Upper lobe of left lung (tissue), 4 donors: ENCODE measurements around the gene C10orf67.

Source experiments
- EP300 ChIP-seq, 4 donors: sonication (generic); formaldehyde crosslinking; IDR thresholded peaks; one replicate each; pipeline ENCODE4 v1.5.1; 2017; ENCODE audit warnings: antibody characterized with exemption in 4 of 4, control low read depth in 2 of 4
- POLR2A ChIP-seq, 4 donors: fragments of 450-650 bp; IDR thresholded peaks; one replicate each; pipeline ENCODE4 v1.5.1; 2016 to 2017; ENCODE audit warnings: antibody characterized with exemption in 4 of 4, mild to moderate bottlenecking in 2 of 4
- TF ChIP-seq, protein P1 (sequence below), 6 experiments: fragments of 450-650 bp in 4 of 6; fragments of 200-600 bp in 2 of 6; sonication (generic) in 2 of 6; IDR thresholded peaks; one replicate each; pipeline ENCODE4 v1.5.1; 2016 to 2019; ENCODE audit warnings: antibody characterized with exemption in 6 of 6

DNA sequence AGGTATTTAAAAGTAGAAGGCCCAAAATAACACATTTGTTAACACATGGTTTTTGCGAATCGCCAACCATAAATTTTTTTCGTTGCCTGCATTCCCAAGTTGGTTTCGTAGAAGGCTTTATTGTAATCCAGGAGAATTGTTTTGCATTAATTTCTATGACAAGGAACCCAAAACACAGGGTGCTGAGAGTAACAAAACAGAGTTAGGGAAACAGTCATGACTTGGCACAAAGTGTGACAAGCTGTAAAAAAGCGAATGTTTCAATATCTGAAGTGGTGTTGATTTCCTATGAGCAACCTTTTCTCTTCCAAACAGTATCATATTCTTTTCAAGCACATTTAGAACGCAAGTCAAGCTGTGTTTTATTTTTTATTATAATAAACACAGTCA lies 63.6 kb downstream of the C10orf67 start:
- TF ChIP-seq, protein P1, sequence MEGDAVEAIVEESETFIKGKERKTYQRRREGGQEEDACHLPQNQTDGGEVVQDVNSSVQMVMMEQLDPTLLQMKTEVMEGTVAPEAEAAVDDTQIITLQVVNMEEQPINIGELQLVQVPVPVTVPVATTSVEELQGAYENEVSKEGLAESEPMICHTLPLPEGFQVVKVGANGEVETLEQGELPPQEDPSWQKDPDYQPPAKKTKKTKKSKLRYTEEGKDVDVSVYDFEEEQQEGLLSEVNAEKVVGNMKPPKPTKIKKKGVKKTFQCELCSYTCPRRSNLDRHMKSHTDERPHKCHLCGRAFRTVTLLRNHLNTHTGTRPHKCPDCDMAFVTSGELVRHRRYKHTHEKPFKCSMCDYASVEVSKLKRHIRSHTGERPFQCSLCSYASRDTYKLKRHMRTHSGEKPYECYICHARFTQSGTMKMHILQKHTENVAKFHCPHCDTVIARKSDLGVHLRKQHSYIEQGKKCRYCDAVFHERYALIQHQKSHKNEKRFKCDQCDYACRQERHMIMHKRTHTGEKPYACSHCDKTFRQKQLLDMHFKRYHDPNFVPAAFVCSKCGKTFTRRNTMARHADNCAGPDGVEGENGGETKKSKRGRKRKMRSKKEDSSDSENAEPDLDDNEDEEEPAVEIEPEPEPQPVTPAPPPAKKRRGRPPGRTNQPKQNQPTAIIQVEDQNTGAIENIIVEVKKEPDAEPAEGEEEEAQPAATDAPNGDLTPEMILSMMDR (IDR thresholded peaks at IDR 0.05): no peak
- no peak for TF ChIP-seq POLR2A (IDR thresholded peaks at IDR 0.05)
- no peak for TF ChIP-seq EP300 (IDR thresholded peaks at IDR 0.05)
